HG03280 (cell line): ENCODE data around the gene WDR12.
"Not testable (repeated sequence)": the region's sequence is repeated elsewhere in the genome, so short reads cannot be mapped to it uniquely, and the experiment has no call there.

Experiments
- ATAC-seq: cut with Tn5 transposase; IDR thresholded peaks from one replicate; pipeline ENCODE4 v1.9.1; 2021; ENCODE audit warnings: mild to moderate bottlenecking, moderate library complexity; ENCODE audit not compliant: unreplicated experiment

WDR12 gene

GRCh38 chr2:202911512-202912341 is at the start of gene WDR12, which contains the start of gene CARF:
WDR12 (minus strand) TSS chr2:202911673; CDS start chr2:202911476, 197 bp downstream.
CARF (plus strand) TSS chr2:202912275; CDS start chr2:202941903, 29,628 bp downstream.
- ATAC-seq, result peak; percentile 76

- ATAC-seq, result no peak
Observed at GRCh38 chr2:202960524-202960923, 49.1 kb upstream of the WDR12 start.

GRCh38 chr2:202950592-202950991 is 39.1 kb upstream of the WDR12 start:
- ATAC-seq, result no peak

- not testable (repeated sequence) for ATAC-seq
Observed at GRCh38 chr2:202949333-202949732, 37.9 kb upstream of the WDR12 start.

GRCh38 chr2:202945497-202945896 is 34.0 kb upstream of the WDR12 start:
- no peak for ATAC-seq

- ATAC-seq, result no peak
Observed at GRCh38 chr2:202944816-202945215, 33.3 kb upstream of the WDR12 start.

GRCh38 chr2:202944408-202944807 is 32.9 kb upstream of the WDR12 start:
- ATAC-seq, result no peak

GRCh38 chr2:202941771-202942170 is 30.3 kb upstream of the WDR12 start:
- no peak for ATAC-seq

- ATAC-seq, result no peak
Observed at GRCh38 chr2:202938960-202939359, 27.5 kb upstream of the WDR12 start.

GRCh38 chr2:202934456-202934855 is 23.0 kb upstream of the WDR12 start:
- no peak for ATAC-seq

- ATAC-seq, result no peak
Observed at GRCh38 chr2:202933958-202934357, 22.5 kb upstream of the WDR12 start.

- ATAC-seq, result no peak
Observed at GRCh38 chr2:202933139-202933510, 21.7 kb upstream of the WDR12 start.

- no peak for ATAC-seq
Observed at GRCh38 chr2:202932425-202933138, 21.1 kb upstream of the WDR12 start.

GRCh38 chr2:202918860-202919259 is 7.4 kb upstream of the WDR12 start:
- ATAC-seq, result no peak

- peak; percentile 45 for ATAC-seq
Observed at GRCh38 chr2:202912342-202913201, 1.1 kb upstream of the WDR12 start.

- no peak for ATAC-seq
Observed at GRCh38 chr2:202911203-202911511, 316 bp downstream of the WDR12 start.

- ATAC-seq, result no peak
Observed at GRCh38 chr2:202910698-202911097, 775 bp downstream of the WDR12 start.

- not testable (repeated sequence) for ATAC-seq
Observed at GRCh38 chr2:202910250-202910649, 1.2 kb downstream of the WDR12 start.

- no peak for ATAC-seq
Observed at GRCh38 chr2:202909394-202910192, 1.9 kb downstream of the WDR12 start.

GRCh38 chr2:202908186-202908585 is 3.3 kb downstream of the WDR12 start:
- no peak for ATAC-seq
